Memory B cell (primary cell): ENCODE measurements around the gene ERICH3.
A peak's percentile ranks its signal among the peaks of the same experiment; 100 is the strongest.

Experiments
- ATAC-seq: fragments of 150-1000 bp; cut with Tn5 transposase; 2 replicates; pipeline ENCODE4 v1.10.0; 2021; ENCODE audit warnings: low read depth, mild to moderate bottlenecking, moderate library complexity
- DNase-seq, 2 donors: peaks; one replicate each; pipeline ENCODE4 v3.0.0; 2022; ENCODE audit warnings: low spot score in 2 of 2
- H3K27ac Mint-ChIP-seq: one replicate; pipeline ENCODE4 v1.8.0; 2022; ENCODE audit warnings: mild to moderate bottlenecking, moderate library complexity, mixed read lengths
- H3K27me3 Mint-ChIP-seq: one replicate; pipeline ENCODE4 v1.8.0; 2022; ENCODE audit warnings: mixed read lengths
- H3K36me3 Mint-ChIP-seq: one replicate; pipeline ENCODE4 v1.8.0; 2022; ENCODE audit warnings: mild to moderate bottlenecking, mixed read lengths
- H3K4me1 Mint-ChIP-seq: one replicate; pipeline ENCODE4 v1.8.0; 2022; ENCODE audit warnings: mixed read lengths
- H3K4me3 Mint-ChIP-seq: one replicate; pipeline ENCODE4 v1.8.0; 2022; ENCODE audit warnings: mild to moderate bottlenecking, moderate library complexity, mixed read lengths
- H3K9me3 Mint-ChIP-seq: one replicate; pipeline ENCODE4 v1.8.0; 2022; ENCODE audit warnings: mixed read lengths

Gene ERICH3

GRCh38 chr1:74592580-74593355, 80.8 kb downstream of the ERICH3 start:
- Mint-ChIP-seq H3K4me3 (no peak overlapping the region), H3K27ac (no peak overlapping the region), H3K4me1 (no peaks in the 10 kb centered on the region), H3K9me3 (no peaks in the 10 kb centered on the region), H3K36me3 (no peaks in the 10 kb centered on the region), H3K27me3 (no peaks in the 10 kb centered on the region)
- no peak for DNase-seq
- ATAC-seq: no peak

- ATAC-seq (no peak), DNase-seq (no peak)
- Mint-ChIP-seq H3K9me3 (no peaks in the 10 kb centered on the region), H3K4me1 (no peaks in the 10 kb centered on the region), H3K36me3 (no peaks in the 10 kb centered on the region), H3K27ac (no peak overlapping the region), H3K27me3 (no peaks in the 10 kb centered on the region), H3K4me3 (no peak overlapping the region)
Measured at GRCh38 chr1:74591949-74592348, 81.6 kb downstream of the ERICH3 start.

- Mint-ChIP-seq H3K27me3 (no peaks in the 10 kb centered on the region), H3K4me3 (no peak overlapping the region), H3K4me1 (no peaks in the 10 kb centered on the region), H3K36me3 (no peaks in the 10 kb centered on the region), H3K9me3 (peaks cover 2% of the 10 kb centered on the region), H3K27ac (no peak overlapping the region)
- DNase-seq (no peak), ATAC-seq (no peak)
Measured at GRCh38 chr1:74590288-74590687, 83.3 kb downstream of the ERICH3 start.

DNA sequence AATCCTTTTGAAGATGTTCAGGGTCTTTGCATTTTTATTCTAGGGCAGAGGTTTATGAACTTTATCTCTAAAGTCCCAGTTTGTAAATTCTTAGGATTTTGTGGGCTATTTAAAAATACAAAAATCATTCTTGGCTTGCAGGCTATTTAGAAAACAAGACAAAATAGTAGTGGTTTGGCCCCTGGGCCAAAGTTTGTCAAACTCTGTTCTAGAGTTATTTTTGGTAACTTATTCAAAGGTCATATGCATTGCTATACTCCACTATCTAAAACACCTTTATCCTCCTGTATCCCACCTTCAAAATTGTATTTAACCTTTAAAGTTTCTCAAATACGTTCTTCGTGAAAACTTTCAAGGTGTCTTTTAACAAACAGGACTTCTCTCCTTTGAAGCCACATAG, 85.7 kb downstream of the ERICH3 start:
- DNase-seq (no peak), ATAC-seq (no peak)
- Mint-ChIP-seq H3K27ac (no peak overlapping the region), H3K27me3 (no peaks in the 10 kb centered on the region), H3K4me3 (no peak overlapping the region), H3K4me1 (no peaks in the 10 kb centered on the region), H3K36me3 (no peaks in the 10 kb centered on the region), H3K9me3 (peaks cover 2% of the 10 kb centered on the region)

- H3K36me3 Mint-ChIP-seq: no peaks in the 10 kb centered on the region
- peak overlapping the region; percentile 76 for H3K4me3 Mint-ChIP-seq
- DNase-seq (no peak), ATAC-seq (no peak)
- no peaks in the 10 kb centered on the region for H3K27me3 Mint-ChIP-seq
- H3K4me1 Mint-ChIP-seq: no peaks in the 10 kb centered on the region
- H3K9me3 Mint-ChIP-seq: peaks cover 2% of the 10 kb centered on the region
- no peak overlapping the region for H3K27ac Mint-ChIP-seq
Measured at GRCh38 chr1:74586253-74586897, 87.2 kb downstream of the ERICH3 start.

DNA sequence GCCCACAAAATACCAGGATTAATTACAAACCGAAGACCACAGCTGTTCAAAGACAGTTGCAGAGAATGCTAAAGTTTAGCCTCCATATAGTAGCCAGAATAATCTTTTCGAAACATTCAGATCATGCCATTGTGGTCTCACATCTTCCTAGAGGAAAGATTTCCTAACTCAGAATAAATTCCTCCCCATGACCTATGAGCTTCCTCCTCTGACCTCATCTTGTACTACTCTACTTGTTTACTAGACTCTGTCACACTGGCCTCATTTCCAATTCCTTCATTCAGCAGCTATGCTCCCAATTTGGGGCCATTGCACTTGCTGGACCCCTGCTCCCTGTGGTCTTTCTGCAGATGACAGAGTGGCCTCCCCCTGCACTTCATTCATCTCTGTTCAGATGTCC, 89.4 kb downstream of the ERICH3 start:
- Mint-ChIP-seq H3K27ac (no peak overlapping the region), H3K9me3 (peaks cover 4% of the 10 kb centered on the region), H3K36me3 (no peaks in the 10 kb centered on the region), H3K4me3 (no peak overlapping the region), H3K27me3 (no peaks in the 10 kb centered on the region), H3K4me1 (no peaks in the 10 kb centered on the region)
- no peak for DNase-seq
- no peak for ATAC-seq

DNA sequence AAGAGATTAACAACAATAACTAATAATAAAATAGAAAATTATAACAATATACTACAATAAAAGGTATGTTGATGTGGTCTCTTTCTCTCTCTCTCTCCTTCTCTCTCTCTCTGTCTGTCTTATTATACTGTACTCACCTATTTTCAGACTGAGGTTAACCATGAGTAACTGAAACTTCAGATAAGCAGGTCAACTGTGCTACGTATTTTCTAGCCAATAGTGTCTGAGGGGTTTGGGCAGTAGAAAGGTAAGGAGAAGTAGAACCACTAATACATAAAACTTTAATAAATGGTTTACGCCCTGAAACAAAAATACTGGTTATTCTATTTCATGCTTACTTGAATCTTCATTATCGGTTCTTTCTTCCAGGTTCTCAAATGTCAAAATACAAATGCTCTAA, 90.2 kb downstream of the ERICH3 start:
- Mint-ChIP-seq H3K27ac (no peak overlapping the region), H3K27me3 (no peaks in the 10 kb centered on the region), H3K4me1 (no peaks in the 10 kb centered on the region), H3K36me3 (no peaks in the 10 kb centered on the region), H3K9me3 (peaks cover 4% of the 10 kb centered on the region), H3K4me3 (no peak overlapping the region)
- DNase-seq (no peak), ATAC-seq (no peak)

GRCh38 chr1:74579425-74579824, 94.2 kb downstream of the ERICH3 start:
- H3K4me3 Mint-ChIP-seq: no peak overlapping the region
- peaks cover 2% of the 10 kb centered on the region for H3K9me3 Mint-ChIP-seq
- no peaks in the 10 kb centered on the region for H3K27me3 Mint-ChIP-seq
- H3K4me1 Mint-ChIP-seq: no peaks in the 10 kb centered on the region
- H3K27ac Mint-ChIP-seq: no peak overlapping the region
- H3K36me3 Mint-ChIP-seq: no peaks in the 10 kb centered on the region
- DNase-seq: no peak
- peak; percentile 43 for ATAC-seq

DNA sequence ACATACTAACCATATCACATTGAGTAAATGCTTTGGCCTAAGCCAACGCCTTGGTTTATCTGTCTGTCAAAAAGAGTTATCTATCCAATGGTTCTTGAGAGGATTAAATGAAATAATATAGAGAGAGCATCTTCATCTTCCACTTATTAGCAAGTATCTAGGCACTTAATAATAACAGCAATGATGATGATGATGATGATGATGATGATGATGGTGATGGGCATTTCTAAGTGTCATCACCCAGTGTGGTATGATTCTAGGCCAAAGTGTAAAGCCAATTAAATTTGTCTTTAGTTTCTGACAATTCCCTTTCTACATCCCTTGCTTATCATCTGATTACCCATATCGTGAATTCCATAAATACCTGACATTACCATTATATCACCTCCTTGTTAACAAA, 95.5 kb downstream of the ERICH3 start:
- no peaks in the 10 kb centered on the region for H3K4me1 Mint-ChIP-seq
- ATAC-seq (no peak), DNase-seq (no peak)
- no peaks in the 10 kb centered on the region for H3K27me3 Mint-ChIP-seq
- H3K27ac Mint-ChIP-seq: no peak overlapping the region
- H3K9me3 Mint-ChIP-seq: peaks cover 2% of the 10 kb centered on the region
- H3K36me3 Mint-ChIP-seq: no peaks in the 10 kb centered on the region
- H3K4me3 Mint-ChIP-seq: no peak overlapping the region

DNA sequence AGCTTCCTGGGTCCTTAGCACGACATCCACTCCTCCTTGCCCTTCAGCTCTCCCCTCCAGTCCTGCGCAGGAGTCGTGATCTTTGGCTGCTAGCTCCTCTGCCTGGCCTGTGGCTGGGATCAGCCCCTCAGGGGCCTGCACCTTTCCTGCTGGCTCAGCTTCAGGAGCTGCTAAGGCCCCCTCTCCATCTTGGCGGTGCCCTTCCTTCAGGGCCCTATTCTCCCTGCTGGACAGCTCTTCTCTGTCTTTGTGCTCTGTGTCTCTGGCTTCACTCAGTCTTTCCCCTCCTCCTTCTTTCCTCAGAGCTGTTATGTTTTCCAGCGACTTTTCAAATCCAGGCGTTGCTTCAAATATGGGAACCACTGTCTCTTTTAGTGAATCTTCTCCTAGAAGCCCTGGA, 101.7 kb downstream of the ERICH3 start:
- H3K27ac Mint-ChIP-seq: no peak overlapping the region
- H3K4me1 Mint-ChIP-seq: no peaks in the 10 kb centered on the region
- H3K27me3 Mint-ChIP-seq: no peaks in the 10 kb centered on the region
- no peaks in the 10 kb centered on the region for H3K36me3 Mint-ChIP-seq
- H3K9me3 Mint-ChIP-seq: no peaks in the 10 kb centered on the region
- H3K4me3 Mint-ChIP-seq: no peak overlapping the region
- ATAC-seq (no peak), DNase-seq (no peak)

GRCh38 chr1:74571493-74571800, 102.1 kb downstream of the ERICH3 start:
- DNase-seq (no peak), ATAC-seq (no peak)
- Mint-ChIP-seq H3K9me3 (no peaks in the 10 kb centered on the region), H3K4me3 (no peak overlapping the region), H3K36me3 (no peaks in the 10 kb centered on the region), H3K27me3 (no peaks in the 10 kb centered on the region), H3K4me1 (no peaks in the 10 kb centered on the region), H3K27ac (no peak overlapping the region)

DNA sequence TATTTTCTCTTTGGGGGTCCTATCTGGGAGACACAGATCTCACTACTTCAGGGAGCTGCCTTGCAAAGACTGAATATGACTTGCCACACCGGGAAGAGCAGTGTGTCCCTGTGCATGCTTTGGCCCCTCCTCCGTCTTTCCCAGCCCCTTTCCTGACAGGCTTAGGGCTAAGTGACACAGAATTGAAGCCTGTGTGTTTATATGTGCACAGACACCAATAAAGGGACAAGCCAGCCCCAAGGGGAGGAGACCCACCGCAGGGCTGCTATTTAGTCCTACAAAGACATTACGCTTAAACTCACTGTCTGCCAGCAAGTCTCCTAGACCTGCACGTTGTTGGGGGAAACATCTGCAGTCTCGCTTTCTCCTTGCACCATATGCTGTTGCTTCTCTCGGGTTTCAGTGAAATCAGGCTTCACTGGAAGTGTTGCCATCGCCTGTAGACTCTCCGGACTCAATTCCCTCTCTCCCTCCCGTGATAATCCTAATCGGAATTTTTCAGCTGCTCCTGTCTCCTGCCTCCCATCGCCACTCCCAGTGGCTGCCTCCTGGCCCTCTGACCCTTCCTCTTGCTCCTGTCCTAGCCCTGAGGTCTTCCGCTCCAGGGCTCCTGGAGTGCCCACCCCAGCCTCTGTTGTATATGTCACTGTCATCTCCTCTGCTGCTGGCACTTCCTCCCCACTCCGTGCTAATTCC, 102.6 kb downstream of the ERICH3 start:
- Mint-ChIP-seq H3K4me1 (no peaks in the 10 kb centered on the region), H3K9me3 (no peaks in the 10 kb centered on the region), H3K4me3 (no peak overlapping the region), H3K36me3 (no peaks in the 10 kb centered on the region), H3K27me3 (no peaks in the 10 kb centered on the region), H3K27ac (no peak overlapping the region)
- no peak for ATAC-seq
- DNase-seq: no peak

- Mint-ChIP-seq H3K4me1 (no peaks in the 10 kb centered on the region), H3K27me3 (peaks cover 8% of the 10 kb centered on the region), H3K36me3 (no peaks in the 10 kb centered on the region), H3K9me3 (no peaks in the 10 kb centered on the region), H3K4me3 (no peak overlapping the region), H3K27ac (no peak overlapping the region)
- DNase-seq (no peak), ATAC-seq (no peak)
Measured at GRCh38 chr1:74549932-74550331, 123.7 kb downstream of the ERICH3 start.

DNA sequence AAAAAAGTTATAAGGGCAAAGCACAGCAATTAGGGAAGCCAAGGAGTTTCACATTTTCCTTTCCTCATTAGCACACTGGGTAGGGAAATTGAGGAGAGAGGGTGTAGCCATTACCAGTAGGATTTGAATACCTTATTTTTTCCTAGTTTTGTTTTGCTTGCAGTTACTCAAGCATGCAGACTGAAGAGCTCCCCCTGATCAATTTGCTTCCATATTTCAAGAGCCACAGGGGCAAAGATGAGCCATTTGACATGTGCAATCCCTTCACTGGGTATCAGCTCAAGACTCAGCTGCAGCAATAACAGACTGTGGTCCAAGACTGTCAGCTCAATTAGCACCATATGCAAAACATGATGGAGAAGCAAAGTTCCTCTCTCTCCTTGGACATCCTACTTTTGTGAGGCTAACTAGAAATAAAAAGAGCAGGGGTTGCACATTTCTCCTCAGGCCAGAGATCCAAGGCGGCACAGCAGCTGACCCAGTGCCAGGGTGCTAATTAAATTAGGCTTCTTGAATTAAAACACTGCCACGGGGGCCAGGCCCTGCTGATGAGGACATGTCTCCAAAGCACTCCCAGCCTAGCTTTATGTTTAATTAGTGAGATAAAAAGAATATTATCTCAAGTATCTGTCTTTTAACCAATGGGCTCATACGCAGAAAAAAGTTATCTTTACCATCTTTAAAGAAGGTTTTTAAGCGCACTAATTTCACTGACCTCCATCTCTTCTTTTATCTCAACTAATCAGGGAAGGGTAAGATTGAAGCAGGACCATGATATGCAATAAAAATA, 124.4 kb downstream of the ERICH3 start:
- no peak overlapping the region for H3K4me3 Mint-ChIP-seq
- ATAC-seq: no peak
- peaks cover 7% of the 10 kb centered on the region for H3K27me3 Mint-ChIP-seq
- no peaks in the 10 kb centered on the region for H3K4me1 Mint-ChIP-seq
- H3K27ac Mint-ChIP-seq: no peak overlapping the region
- H3K36me3 Mint-ChIP-seq: no peaks in the 10 kb centered on the region
- no peaks in the 10 kb centered on the region for H3K9me3 Mint-ChIP-seq
- no peak for DNase-seq
